HCT116 (cell line): ENCODE results near the gene KCNK10.

Source experiments
- CTCF ChIP-seq, 3 experiments: fragments of 200-600 bp in 1 of 3; sonication (generic) in 1 of 3; IDR thresholded peaks in 2 of 3; conservative IDR thresholded peaks in 1 of 3; 2 replicates each; pipeline ENCODE4 v1.5.1; 2012 to 2017; ENCODE audit warnings: low read depth in 2 of 3, low read length in 2 of 3, antibody characterized with exemption in 1 of 3, borderline replicate concordance in 1 of 3, control low read depth in 1 of 3, mild to moderate bottlenecking in 1 of 3, mixed read lengths in 1 of 3, mixed run types in 1 of 3, moderate library complexity in 1 of 3; ENCODE audit not compliant: insufficient read depth in 1 of 3
- POLR2A ChIP-seq: IDR thresholded peaks from 2 replicates; pipeline ENCODE4 v1.7.0; 2011; ENCODE audit warnings: borderline replicate concordance; ENCODE audit not compliant: insufficient read depth, insufficient read length; ENCODE audit errors: extremely low read depth
- POLR2AphosphoS5 ChIP-seq: IDR thresholded peaks from 2 replicates; pipeline ENCODE4 v1.6.1; 2011; ENCODE audit warnings: mild to moderate bottlenecking, low read depth, low read length, moderate library complexity
- ZFX ChIP-seq: fragments of 450-650 bp; IDR thresholded peaks from 2 replicates; pipeline ENCODE4 v1.6.1; 2017

DNA sequence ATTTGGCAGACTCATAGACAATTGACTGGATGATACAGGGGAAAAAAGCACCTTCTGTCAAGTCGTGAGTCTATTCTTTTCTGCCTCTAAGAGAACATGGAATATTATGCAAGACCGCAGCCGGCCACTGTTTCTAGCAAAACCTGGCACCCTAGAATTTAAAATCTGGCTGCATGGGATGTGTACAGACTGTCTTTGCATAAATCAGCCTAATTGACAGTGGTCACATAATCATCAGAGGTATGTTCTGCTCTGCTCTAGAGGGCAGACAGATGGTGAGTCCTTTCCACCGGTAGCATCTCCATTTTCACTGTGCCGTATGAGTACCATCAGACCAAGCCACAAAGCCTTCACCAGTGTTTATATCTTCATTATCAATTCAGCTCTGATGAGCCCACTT, 80.6 kb downstream of the KCNK10 start:
- TF ChIP-seq POLR2A (no peak), POLR2AphosphoS5 (no peak), ZFX (no peak), CTCF (IDR thresholded peaks at IDR 0.05 in 2 of 3, conservative IDR thresholded peaks at IDR 0.05 in 1 of 3; ENCODE audit: borderline replicate concordance in 1 of 3, insufficient read depth in 1 of 3, low read depth in 2 of 3, low read length in 2 of 3) (no peak)
